Peyer's patch (tissue), 4 donors: ENCODE results near the gene B3GALNT1.

Experiments used
- CTCF ChIP-seq, 6 experiments: fragments of 450-650 bp in 4 of 6; fragments of 200-600 bp in 2 of 6; sonication (generic) in 1 of 6; IDR thresholded peaks; one replicate each; pipeline ENCODE4 v1.5.1; 2017 to 2019; ENCODE audit warnings: antibody characterized with exemption in 6 of 6, mild to moderate bottlenecking in 3 of 6, moderate library complexity in 1 of 6
- POLR2A ChIP-seq, 2 donors: fragments of 450-650 bp; IDR thresholded peaks; one replicate each; pipeline ENCODE4 v1.5.1; 2017; ENCODE audit warnings: antibody characterized with exemption in 2 of 2, mild to moderate bottlenecking in 2 of 2, moderate library complexity in 2 of 2

- TF ChIP-seq CTCF (IDR thresholded peaks at IDR 0.05) (no peak), POLR2A (IDR thresholded peaks at IDR 0.05) (no peak)
Measured at GRCh38 chr3:161035711-161036110, 69.4 kb downstream of the B3GALNT1 start.
